ENCODE results near the gene PNPLA5. TPM values are rescaled to one million over a fixed set of nuclear protein-coding genes. Genes with fewer than 3 reads are reported as not detected.

Gene PNPLA5
- total RNA-seq, 2 donors from 2014 or later = 0.68 to 0.73 TPM

GRCh38 chr22:43880541-43880991 lies 11.2 kb downstream of the PNPLA5 start:
- no peaks in the 10 kb centered on the region for H3K36me3 ChIP-seq (ENCODE audit: control insufficient read depth, insufficient read depth, low read length)
- Mint-ChIP-seq H3K27me3 (ENCODE audit: insufficient read depth) (no peaks in the 10 kb centered on the region), H3K4me3 (no peak overlapping the region), H3K9me3 (no peaks in the 10 kb centered on the region), H3K36me3 (ENCODE audit: low read depth) (no peaks in the 10 kb centered on the region), H3K27ac (no peak overlapping the region), H3K4me1 (peaks cover 1% of the 10 kb centered on the region)
- H3K9ac ChIP-seq (ENCODE audit: extremely low read depth, low read length, poor library complexity, severe bottlenecking) = no peak overlapping the region
- no peak overlapping the region for H3K4me3 ChIP-seq (ENCODE audit: low read length)
- H3K4me1 ChIP-seq (ENCODE audit: control insufficient read depth, insufficient read depth, low read length) = peaks cover 3% of the 10 kb centered on the region
- TF ChIP-seq CTCF (conservative IDR thresholded peaks at IDR 0.05) = no peak
- no peak overlapping the region for H3K27ac ChIP-seq (ENCODE audit: low read depth, low read length)
- peaks cover 5% of the 10 kb centered on the region for H3K27me3 ChIP-seq (ENCODE audit: control insufficient read depth, insufficient read depth, low read length, poor library complexity, severe bottlenecking)
- no peaks in the 10 kb centered on the region for H3K9me3 ChIP-seq (ENCODE audit: control insufficient read depth, low read length)
- WGBS, 2 experiments (ENCODE audit: insufficient coverage in 1 of 2, insufficient read length in 1 of 2) = 91 to 100% methylated on average over 5 to 15 of the region's 15 CpGs
- peak; percentile 32 for DNase-seq

GRCh38 chr22:43879901-43880540 lies 11.8 kb downstream of the PNPLA5 start:
- peaks cover 2% of the 10 kb centered on the region for H3K9me3 Mint-ChIP-seq
- Histone ChIP-seq H3K36me3 (ENCODE audit: control insufficient read depth, insufficient read depth, low read length) (no peaks in the 10 kb centered on the region), H3K4me1 (ENCODE audit: control insufficient read depth, insufficient read depth, low read length) (peaks cover 3% of the 10 kb centered on the region), H3K27me3 (ENCODE audit: control insufficient read depth, insufficient read depth, low read length, poor library complexity, severe bottlenecking) (peaks cover 5% of the 10 kb centered on the region), H3K9me3 (ENCODE audit: control insufficient read depth, low read length) (no peaks in the 10 kb centered on the region), H3K4me3 (ENCODE audit: low read length) (no peak overlapping the region), H3K27ac (ENCODE audit: low read depth, low read length) (no peak overlapping the region), H3K9ac (ENCODE audit: extremely low read depth, low read length, poor library complexity, severe bottlenecking) (no peak overlapping the region)
- no peak overlapping the region for H3K4me3 Mint-ChIP-seq
- peak; percentile 22 for DNase-seq
- H3K27me3 Mint-ChIP-seq (ENCODE audit: insufficient read depth) = no peaks in the 10 kb centered on the region
- H3K4me1 Mint-ChIP-seq = peaks cover 1% of the 10 kb centered on the region
- no peak for TF ChIP-seq CTCF (conservative IDR thresholded peaks at IDR 0.05)
- WGBS, 2 experiments (ENCODE audit: insufficient coverage in 1 of 2, insufficient read length in 1 of 2) = 85 to 92% methylated on average over 8 to 14 of the region's 14 CpGs
- H3K27ac Mint-ChIP-seq = no peak overlapping the region
- no peaks in the 10 kb centered on the region for H3K36me3 Mint-ChIP-seq (ENCODE audit: low read depth)

- Mint-ChIP-seq H3K36me3 (ENCODE audit: low read depth) (no peaks in the 10 kb centered on the region), H3K27ac (no peak overlapping the region), H3K9me3 (peaks cover 2% of the 10 kb centered on the region), H3K27me3 (ENCODE audit: insufficient read depth) (no peaks in the 10 kb centered on the region), H3K4me3 (no peak overlapping the region), H3K4me1 (peaks cover 1% of the 10 kb centered on the region)
- Histone ChIP-seq H3K27me3 (ENCODE audit: control insufficient read depth, insufficient read depth, low read length, poor library complexity, severe bottlenecking) (peaks cover 5% of the 10 kb centered on the region), H3K9me3 (ENCODE audit: control insufficient read depth, low read length) (no peaks in the 10 kb centered on the region), H3K4me1 (ENCODE audit: control insufficient read depth, insufficient read depth, low read length) (peaks cover 3% of the 10 kb centered on the region), H3K4me3 (ENCODE audit: low read length) (no peak overlapping the region), H3K27ac (ENCODE audit: low read depth, low read length) (no peak overlapping the region), H3K36me3 (ENCODE audit: control insufficient read depth, insufficient read depth, low read length) (no peaks in the 10 kb centered on the region), H3K9ac (ENCODE audit: extremely low read depth, low read length, poor library complexity, severe bottlenecking) (no peak overlapping the region)
- peak; percentile 32 for DNase-seq
- no peak for TF ChIP-seq CTCF (conservative IDR thresholded peaks at IDR 0.05)
- WGBS, 2 experiments (ENCODE audit: insufficient coverage in 1 of 2, insufficient read length in 1 of 2) = 51 to 78% methylated on average over 3 to 12 of the region's 12 CpGs
Measured at GRCh38 chr22:43878831-43879550, 12.8 kb downstream of the PNPLA5 start.
